ENCODE data around the gene ARHGAP15.

The ARHGAP15 gene

GRCh38 chr2:143802242-143802641, 673.0 kb downstream of the ARHGAP15 start:
- no peaks in the 10 kb centered on the region for H4K20me1 ChIP-seq (ENCODE audit: low read depth, low read length)
- H3K9me2 ChIP-seq (replicated peaks; ENCODE audit: insufficient read depth, low read length) = no peaks in the 10 kb centered on the region
- no peak overlapping the region for H3K27ac ChIP-seq (ENCODE audit: low read depth, low read length)
- H3K36me3 ChIP-seq (ENCODE audit: low read length) = no peaks in the 10 kb centered on the region
- H3K79me2 ChIP-seq (ENCODE audit: insufficient read depth, low read length) = no peaks in the 10 kb centered on the region
- H3K9ac ChIP-seq (ENCODE audit: low read length) = no peak overlapping the region
- no peak overlapping the region for H2AFZ ChIP-seq (ENCODE audit: low read depth, low read length, severe bottlenecking)
- H3K4me2 ChIP-seq (ENCODE audit: low read depth, low read length, poor library complexity, severe bottlenecking) = no peak overlapping the region
- H3K4me3 ChIP-seq (ENCODE audit: insufficient read depth, low read length, poor library complexity, severe bottlenecking) = no peak overlapping the region
- no peaks in the 10 kb centered on the region for H3K27me3 ChIP-seq (ENCODE audit: low read length)
- TF ChIP-seq EZH2phosphoT487 (conservative IDR thresholded peaks at IDR 0.05; ENCODE audit: low read length) = no peak
- TF ChIP-seq, protein P1, sequence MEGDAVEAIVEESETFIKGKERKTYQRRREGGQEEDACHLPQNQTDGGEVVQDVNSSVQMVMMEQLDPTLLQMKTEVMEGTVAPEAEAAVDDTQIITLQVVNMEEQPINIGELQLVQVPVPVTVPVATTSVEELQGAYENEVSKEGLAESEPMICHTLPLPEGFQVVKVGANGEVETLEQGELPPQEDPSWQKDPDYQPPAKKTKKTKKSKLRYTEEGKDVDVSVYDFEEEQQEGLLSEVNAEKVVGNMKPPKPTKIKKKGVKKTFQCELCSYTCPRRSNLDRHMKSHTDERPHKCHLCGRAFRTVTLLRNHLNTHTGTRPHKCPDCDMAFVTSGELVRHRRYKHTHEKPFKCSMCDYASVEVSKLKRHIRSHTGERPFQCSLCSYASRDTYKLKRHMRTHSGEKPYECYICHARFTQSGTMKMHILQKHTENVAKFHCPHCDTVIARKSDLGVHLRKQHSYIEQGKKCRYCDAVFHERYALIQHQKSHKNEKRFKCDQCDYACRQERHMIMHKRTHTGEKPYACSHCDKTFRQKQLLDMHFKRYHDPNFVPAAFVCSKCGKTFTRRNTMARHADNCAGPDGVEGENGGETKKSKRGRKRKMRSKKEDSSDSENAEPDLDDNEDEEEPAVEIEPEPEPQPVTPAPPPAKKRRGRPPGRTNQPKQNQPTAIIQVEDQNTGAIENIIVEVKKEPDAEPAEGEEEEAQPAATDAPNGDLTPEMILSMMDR (IDR thresholded peaks at IDR 0.05; ENCODE audit: insufficient read depth, low read length, poor library complexity, severe bottlenecking) = no peak
- H3K9me3 ChIP-seq (ENCODE audit: insufficient read depth, low read length) = no peaks in the 10 kb centered on the region
- no peaks in the 10 kb centered on the region for H3F3A ChIP-seq (ENCODE audit: insufficient read depth)

DNA sequence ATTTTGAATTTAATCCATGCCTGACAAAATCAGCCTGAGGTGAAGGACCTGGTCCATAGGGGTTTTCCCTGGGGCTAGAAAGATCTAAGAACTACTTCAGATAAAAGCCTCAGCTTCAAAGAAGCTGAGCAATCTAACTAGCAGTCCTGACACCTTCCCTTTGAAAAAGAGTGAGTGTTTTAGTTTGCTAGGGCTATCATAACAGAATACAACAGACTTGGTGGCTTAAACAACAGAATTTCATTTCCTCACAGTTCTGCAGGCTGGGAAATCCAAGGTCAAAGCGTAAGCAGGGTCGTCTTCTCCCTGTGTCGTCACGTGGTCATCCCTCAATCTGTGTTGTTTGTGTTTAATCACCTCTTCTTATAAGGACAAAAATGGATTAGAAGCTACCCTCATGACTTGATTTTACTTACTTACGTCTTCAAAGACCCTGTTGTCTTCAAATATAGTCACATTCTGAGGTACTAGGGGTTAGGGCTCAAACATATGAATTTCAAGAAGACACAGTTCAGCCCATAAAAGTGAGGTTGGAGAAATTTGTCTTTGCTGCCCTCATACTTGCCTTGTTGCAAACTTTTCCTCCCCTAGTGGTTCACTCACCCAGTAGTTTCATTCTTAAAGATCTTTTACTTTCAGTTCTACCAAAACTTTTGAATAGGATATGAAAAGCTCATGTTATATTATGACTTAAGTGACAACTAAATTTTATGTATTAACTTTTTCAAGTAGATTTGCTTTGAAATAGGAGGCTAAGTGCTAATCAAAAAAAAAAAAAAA, 673.8 kb downstream of the ARHGAP15 start:
- Histone ChIP-seq H3K79me2 (ENCODE audit: insufficient read depth, low read length) (no peaks in the 10 kb centered on the region), H3K4me2 (ENCODE audit: low read depth, low read length, poor library complexity, severe bottlenecking) (no peak overlapping the region)

DNA sequence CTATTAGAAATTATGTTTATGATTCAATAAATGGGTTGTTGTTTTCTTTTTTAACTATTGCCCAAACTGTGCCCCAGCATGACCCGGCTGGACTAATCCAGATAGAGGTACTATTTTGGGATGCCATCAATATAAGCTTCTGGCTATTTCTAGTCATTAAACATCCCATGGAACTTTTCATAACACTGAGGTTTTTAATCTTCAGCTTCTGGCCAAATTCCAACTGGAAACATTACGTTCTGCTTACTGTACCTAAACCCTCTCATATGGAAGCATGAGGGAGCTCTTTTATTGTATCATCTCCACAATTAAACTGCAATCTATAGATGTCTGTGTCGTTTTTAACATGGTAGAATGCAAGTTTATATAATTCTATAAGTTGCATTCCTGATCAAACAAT, 674.7 kb downstream of the ARHGAP15 start:
- H3K36me3 ChIP-seq (ENCODE audit: low read length) = no peaks in the 10 kb centered on the region
- no peaks in the 10 kb centered on the region for H3K9me2 ChIP-seq (replicated peaks; ENCODE audit: insufficient read depth, low read length)
- no peak overlapping the region for H3K4me3 ChIP-seq (ENCODE audit: insufficient read depth, low read length, poor library complexity, severe bottlenecking)
- no peak overlapping the region for H3K4me2 ChIP-seq (ENCODE audit: low read depth, low read length, poor library complexity, severe bottlenecking)
- H3F3A ChIP-seq (ENCODE audit: insufficient read depth) = no peaks in the 10 kb centered on the region
- no peak overlapping the region for H2AFZ ChIP-seq (ENCODE audit: low read depth, low read length, severe bottlenecking)
- TF ChIP-seq EZH2phosphoT487 (conservative IDR thresholded peaks at IDR 0.05; ENCODE audit: low read length) = no peak
- TF ChIP-seq, protein P1 (IDR thresholded peaks at IDR 0.05; ENCODE audit: insufficient read depth, low read length, poor library complexity, severe bottlenecking) = no peak
- H3K79me2 ChIP-seq (ENCODE audit: insufficient read depth, low read length) = no peaks in the 10 kb centered on the region
- H3K27me3 ChIP-seq (ENCODE audit: low read length) = no peaks in the 10 kb centered on the region
- H3K27ac ChIP-seq (ENCODE audit: low read depth, low read length) = no peak overlapping the region
- no peaks in the 10 kb centered on the region for H3K9me3 ChIP-seq (ENCODE audit: insufficient read depth, low read length)
- no peak overlapping the region for H3K9ac ChIP-seq (ENCODE audit: low read length)
- no peaks in the 10 kb centered on the region for H4K20me1 ChIP-seq (ENCODE audit: low read depth, low read length)

More for the DNA sequence above, 673.8 kb downstream of the ARHGAP15 start:
- Histone ChIP-seq H3F3A (ENCODE audit: insufficient read depth) (no peaks in the 10 kb centered on the region), H2AFZ (ENCODE audit: low read depth, low read length, severe bottlenecking) (no peak overlapping the region), H3K9me2 (replicated peaks; ENCODE audit: insufficient read depth, low read length) (no peaks in the 10 kb centered on the region), H3K4me3 (ENCODE audit: insufficient read depth, low read length, poor library complexity, severe bottlenecking) (no peak overlapping the region), H4K20me1 (ENCODE audit: low read depth, low read length) (no peaks in the 10 kb centered on the region), H3K27me3 (ENCODE audit: low read length) (no peaks in the 10 kb centered on the region), H3K27ac (ENCODE audit: low read depth, low read length) (no peak overlapping the region), H3K9me3 (ENCODE audit: insufficient read depth, low read length) (no peaks in the 10 kb centered on the region), H3K9ac (ENCODE audit: low read length) (no peak overlapping the region), H3K36me3 (ENCODE audit: low read length) (no peaks in the 10 kb centered on the region)
- no peak for TF ChIP-seq EZH2phosphoT487 (conservative IDR thresholded peaks at IDR 0.05; ENCODE audit: low read length)
- TF ChIP-seq, protein P1 (IDR thresholded peaks at IDR 0.05; ENCODE audit: insufficient read depth, low read length, poor library complexity, severe bottlenecking) = no peak

Measured in SU-DHL-6 (cell line).